ENCODE measurements around the gene KCNQ2. TPM values are rescaled to one million over a fixed set of nuclear protein-coding genes. Genes with fewer than 3 reads are reported as not detected.

The KCNQ2 gene
- total RNA-seq, 1 experiment from 2014 or later = 0.38 TPM

DNA sequence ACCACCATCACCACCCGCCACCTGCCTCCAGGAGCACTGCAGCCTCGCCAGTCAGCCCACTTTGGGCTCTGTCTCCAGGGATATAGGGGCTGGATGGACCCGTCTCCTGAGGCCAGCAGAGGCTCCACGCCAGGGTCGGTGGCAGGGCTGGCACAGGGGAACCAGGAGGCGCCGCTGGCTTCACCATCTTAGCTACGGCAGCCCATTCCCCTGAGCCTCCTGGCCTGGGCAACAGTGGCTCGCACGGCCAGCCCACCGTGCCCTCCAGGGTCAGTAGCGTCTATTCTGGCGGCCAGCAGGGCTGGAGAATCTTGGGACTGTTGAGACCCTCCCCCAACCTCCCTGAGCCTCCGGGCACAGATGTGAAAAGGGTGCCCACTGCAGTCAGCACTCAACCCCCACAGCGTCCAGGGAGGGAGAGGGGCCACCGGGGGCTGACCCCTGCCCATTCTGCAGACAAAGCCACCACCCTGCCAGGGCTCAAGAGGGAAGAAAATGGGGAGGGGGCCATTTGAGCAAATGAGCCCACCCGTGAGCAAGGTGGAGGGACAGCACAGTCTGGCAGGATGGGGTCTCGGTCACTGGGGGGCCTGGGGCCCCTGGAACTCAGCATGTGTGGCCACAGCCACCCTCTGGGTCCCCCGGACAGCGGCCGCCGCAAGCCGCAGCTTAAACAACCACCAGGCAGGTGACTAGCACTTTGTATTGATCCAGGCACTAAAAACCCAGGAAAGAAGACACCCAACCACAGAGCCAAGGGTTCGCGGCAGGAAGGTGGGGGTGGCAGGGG lies 28.7 kb downstream of the KCNQ2 start:
- H3K27me3 Mint-ChIP-seq (ENCODE audit: unreplicated experiment) = peaks cover 72% of the 10 kb centered on the region
- CTCF ChIA-PET = no interaction called here
- H3K9me3 Mint-ChIP-seq (ENCODE audit: low read depth, unreplicated experiment) = peaks cover 6% of the 10 kb centered on the region
- H3K36me3 Mint-ChIP-seq (ENCODE audit: insufficient read depth, unreplicated experiment) = peaks cover 14% of the 10 kb centered on the region
- H3K4me1 Mint-ChIP-seq (ENCODE audit: low read depth, unreplicated experiment) = peaks cover 2% of the 10 kb centered on the region
- DNase-seq = no peak
- H3K27ac Mint-ChIP-seq (ENCODE audit: unreplicated experiment) = no peak overlapping the region
- BruUV-seq (replicated peaks) = no TSS peak
- TF ChIP-seq, protein P1, sequence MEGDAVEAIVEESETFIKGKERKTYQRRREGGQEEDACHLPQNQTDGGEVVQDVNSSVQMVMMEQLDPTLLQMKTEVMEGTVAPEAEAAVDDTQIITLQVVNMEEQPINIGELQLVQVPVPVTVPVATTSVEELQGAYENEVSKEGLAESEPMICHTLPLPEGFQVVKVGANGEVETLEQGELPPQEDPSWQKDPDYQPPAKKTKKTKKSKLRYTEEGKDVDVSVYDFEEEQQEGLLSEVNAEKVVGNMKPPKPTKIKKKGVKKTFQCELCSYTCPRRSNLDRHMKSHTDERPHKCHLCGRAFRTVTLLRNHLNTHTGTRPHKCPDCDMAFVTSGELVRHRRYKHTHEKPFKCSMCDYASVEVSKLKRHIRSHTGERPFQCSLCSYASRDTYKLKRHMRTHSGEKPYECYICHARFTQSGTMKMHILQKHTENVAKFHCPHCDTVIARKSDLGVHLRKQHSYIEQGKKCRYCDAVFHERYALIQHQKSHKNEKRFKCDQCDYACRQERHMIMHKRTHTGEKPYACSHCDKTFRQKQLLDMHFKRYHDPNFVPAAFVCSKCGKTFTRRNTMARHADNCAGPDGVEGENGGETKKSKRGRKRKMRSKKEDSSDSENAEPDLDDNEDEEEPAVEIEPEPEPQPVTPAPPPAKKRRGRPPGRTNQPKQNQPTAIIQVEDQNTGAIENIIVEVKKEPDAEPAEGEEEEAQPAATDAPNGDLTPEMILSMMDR (IDR thresholded peaks at IDR 0.05; ENCODE audit: unreplicated experiment) = no peak
- no peak overlapping the region for H3K4me3 Mint-ChIP-seq (ENCODE audit: low read depth, unreplicated experiment)
- intact Hi-C loops (cut with micrococcal nuclease; ENCODE audit: unreplicated experiment) = loop anchor here (5.0 kb wide), 1 partner anchor 78 kb away; the partner anchor contains the start of gene PPDPF

DNA sequence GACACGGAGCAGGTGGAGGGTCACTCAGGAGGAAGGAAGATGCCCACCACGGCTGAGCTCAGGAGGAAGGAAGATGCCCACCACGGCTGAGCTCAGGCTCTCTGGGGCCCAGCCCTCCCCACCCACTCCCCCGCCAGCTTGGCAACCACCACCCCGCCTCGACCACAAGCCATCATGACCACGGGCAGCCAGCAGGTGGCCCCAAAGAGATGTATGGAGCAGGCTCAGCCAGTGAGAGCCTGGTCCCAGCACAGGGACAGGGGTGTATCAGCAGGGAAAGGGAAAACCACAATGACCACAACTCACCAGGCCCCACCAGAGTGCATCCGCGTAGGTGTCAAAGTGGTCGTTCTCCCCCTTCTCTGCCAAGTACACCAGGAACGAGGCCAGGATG lies 30.4 kb downstream of the KCNQ2 start:
- Mint-ChIP-seq H3K27ac (ENCODE audit: unreplicated experiment) (no peak overlapping the region), H3K4me1 (ENCODE audit: low read depth, unreplicated experiment) (peaks cover 6% of the 10 kb centered on the region), H3K4me3 (ENCODE audit: low read depth, unreplicated experiment) (no peak overlapping the region), H3K36me3 (ENCODE audit: insufficient read depth, unreplicated experiment) (peaks cover 14% of the 10 kb centered on the region), H3K9me3 (ENCODE audit: low read depth, unreplicated experiment) (peaks cover 6% of the 10 kb centered on the region), H3K27me3 (ENCODE audit: unreplicated experiment) (peaks cover 72% of the 10 kb centered on the region)
- DNase-seq = peak; percentile 87
- BruUV-seq (replicated peaks) = no TSS peak
- CTCF ChIA-PET = interaction anchor here (0.6 to 1.1 kb wide), 6 partner anchors 9 to 259 kb away, joined by 3 to 6 read pairs (median 4); partner anchors contain the start of gene PPDPF
- intact Hi-C loops (cut with micrococcal nuclease; ENCODE audit: unreplicated experiment) = loop anchor here (5.0 kb wide), 1 partner anchor 80 kb away; the partner anchor contains the start of gene PPDPF
- TF ChIP-seq, protein P1 (IDR thresholded peaks at IDR 0.05; ENCODE audit: unreplicated experiment) = peak; percentile 54

DNA sequence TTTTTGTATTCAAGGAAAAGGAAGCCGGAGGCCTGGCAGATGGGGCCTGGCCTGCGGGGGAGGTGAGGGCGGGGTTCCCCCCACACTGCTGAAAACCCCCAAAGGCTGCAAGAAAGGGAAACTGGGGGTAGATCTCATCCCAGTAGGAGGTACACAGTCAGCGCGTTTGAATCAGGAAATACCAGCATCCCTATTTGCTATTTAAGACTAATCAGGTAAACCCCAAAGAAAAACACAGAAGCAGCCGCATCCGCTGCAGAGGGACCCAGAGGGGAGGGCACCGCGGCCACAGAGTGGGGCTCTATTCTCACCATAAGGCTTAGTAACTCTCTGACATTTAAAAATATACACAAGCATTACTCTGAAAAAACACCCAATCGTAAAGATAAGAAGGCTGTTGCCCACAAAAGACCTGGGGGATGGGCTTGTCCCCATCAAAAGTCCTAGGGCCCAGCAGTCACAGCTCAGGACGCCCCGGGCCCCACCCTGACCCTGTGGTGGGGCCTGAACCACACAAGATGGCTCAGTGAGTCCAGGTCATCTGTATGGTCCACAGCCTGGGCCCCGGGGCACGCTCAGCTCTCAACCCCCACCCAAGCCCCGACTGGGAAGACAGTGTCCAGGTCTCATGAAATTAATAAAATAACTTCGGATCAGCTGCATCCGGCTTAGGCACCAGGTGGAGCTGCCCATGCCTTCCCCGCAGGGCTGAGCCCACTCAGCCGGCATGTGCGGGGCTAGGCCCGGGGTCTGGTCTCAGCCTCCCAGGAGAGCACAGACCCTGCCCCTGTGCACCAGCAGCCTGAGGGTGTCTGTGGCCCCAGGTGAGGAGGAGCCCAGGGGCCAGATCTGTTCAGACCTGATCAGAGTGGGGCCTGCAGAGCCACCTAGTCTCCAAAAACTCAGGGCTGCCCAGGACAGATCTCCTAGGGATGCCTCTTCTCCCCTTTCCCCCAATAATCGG lies 31.0 kb downstream of the KCNQ2 start:
- Mint-ChIP-seq H3K4me1 (ENCODE audit: low read depth, unreplicated experiment) (peaks cover 6% of the 10 kb centered on the region), H3K27me3 (ENCODE audit: unreplicated experiment) (peaks cover 72% of the 10 kb centered on the region), H3K9me3 (ENCODE audit: low read depth, unreplicated experiment) (peaks cover 6% of the 10 kb centered on the region), H3K36me3 (ENCODE audit: insufficient read depth, unreplicated experiment) (peaks cover 14% of the 10 kb centered on the region), H3K27ac (ENCODE audit: unreplicated experiment) (no peak overlapping the region), H3K4me3 (ENCODE audit: low read depth, unreplicated experiment) (no peak overlapping the region)
- CTCF ChIA-PET = interaction anchor here (0.7 to 1.1 kb wide), 6 partner anchors 10 to 97 kb away, joined by 3 to 6 read pairs (median 4); partner anchors contain the start of gene PPDPF
- DNase-seq = no peak
- BruUV-seq (replicated peaks) = no TSS peak
- intact Hi-C loops (cut with micrococcal nuclease; ENCODE audit: unreplicated experiment) = loop anchor here (5.0 kb wide), 1 partner anchor 81 kb away; the partner anchor contains the start of gene PPDPF
- TF ChIP-seq, protein P1 (IDR thresholded peaks at IDR 0.05; ENCODE audit: unreplicated experiment) = no peak

DNA sequence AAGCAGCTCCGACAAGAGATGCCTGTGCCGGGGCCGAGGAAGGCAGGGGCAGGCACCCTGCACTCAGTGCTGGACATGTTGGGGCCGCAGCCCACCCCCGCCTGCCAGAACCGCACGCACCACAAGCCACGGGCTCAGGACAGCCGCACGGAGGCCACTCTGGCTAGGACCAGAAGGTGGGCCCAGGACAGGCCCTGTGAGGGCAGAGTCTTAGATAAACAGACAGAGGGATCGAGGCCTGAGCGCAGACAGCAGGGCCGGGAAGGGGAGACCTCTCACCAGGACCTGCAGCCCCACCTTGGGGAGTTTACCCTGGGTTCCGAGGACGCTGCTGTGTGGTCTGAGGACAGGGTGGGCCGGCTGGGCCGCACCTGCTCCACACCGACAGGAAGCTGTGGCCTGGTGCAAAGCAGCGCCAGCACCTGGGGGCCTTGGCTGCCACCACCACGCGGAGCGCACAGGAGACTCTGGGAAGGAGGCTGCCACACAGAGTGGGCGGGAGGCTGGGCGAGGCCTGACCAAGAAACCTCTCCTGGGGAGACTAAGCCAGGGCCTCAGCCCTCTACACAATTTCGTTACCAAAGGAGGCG lies 32.0 kb downstream of the KCNQ2 start:
- intact Hi-C loops (cut with micrococcal nuclease; ENCODE audit: unreplicated experiment) = loop anchor here (5.0 kb wide), 1 partner anchor 82 kb away; the partner anchor contains the start of gene PPDPF
- BruUV-seq (replicated peaks) = no TSS peak
- Mint-ChIP-seq H3K4me1 (ENCODE audit: low read depth, unreplicated experiment) (peaks cover 6% of the 10 kb centered on the region), H3K27ac (ENCODE audit: unreplicated experiment) (no peak overlapping the region), H3K9me3 (ENCODE audit: low read depth, unreplicated experiment) (peaks cover 6% of the 10 kb centered on the region), H3K4me3 (ENCODE audit: low read depth, unreplicated experiment) (no peak overlapping the region), H3K36me3 (ENCODE audit: insufficient read depth, unreplicated experiment) (peaks cover 14% of the 10 kb centered on the region), H3K27me3 (ENCODE audit: unreplicated experiment) (peaks cover 77% of the 10 kb centered on the region)
- CTCF ChIA-PET = no interaction called here
- TF ChIP-seq, protein P1 (IDR thresholded peaks at IDR 0.05; ENCODE audit: unreplicated experiment) = no peak
- DNase-seq = no peak
